Esophagus muscularis mucosa (tissue), 4 donors: Measurements from ENCODE around the gene PSTK.

Source experiments
- EP300 ChIP-seq: sonication (generic); formaldehyde crosslinking; IDR thresholded peaks from one replicate; pipeline ENCODE4 v1.6.1; 2017; ENCODE audit warnings: antibody characterized with exemption
- POLR2A ChIP-seq: fragments of 450-650 bp; IDR thresholded peaks from one replicate; pipeline ENCODE4 v1.6.1; 2017; ENCODE audit warnings: antibody characterized with exemption, moderate library complexity, mild to moderate bottlenecking, low read depth
- POLR2AphosphoS5 ChIP-seq, 2 donors: sonication (generic); formaldehyde crosslinking; IDR thresholded peaks; one replicate each; pipeline ENCODE4 v1.6.1; 2017; ENCODE audit warnings: antibody characterized with exemption in 2 of 2
- TF ChIP-seq, protein P1 (sequence below), 3 experiments: fragments of 200-600 bp in 2 of 3; fragments of 450-650 bp in 1 of 3; sonication (generic) in 2 of 3; IDR thresholded peaks; one replicate each; pipeline ENCODE4 v1.5.1; 2017 to 2019; ENCODE audit warnings: antibody characterized with exemption in 3 of 3, mild to moderate bottlenecking in 2 of 3, moderate library complexity in 1 of 3

DNA sequence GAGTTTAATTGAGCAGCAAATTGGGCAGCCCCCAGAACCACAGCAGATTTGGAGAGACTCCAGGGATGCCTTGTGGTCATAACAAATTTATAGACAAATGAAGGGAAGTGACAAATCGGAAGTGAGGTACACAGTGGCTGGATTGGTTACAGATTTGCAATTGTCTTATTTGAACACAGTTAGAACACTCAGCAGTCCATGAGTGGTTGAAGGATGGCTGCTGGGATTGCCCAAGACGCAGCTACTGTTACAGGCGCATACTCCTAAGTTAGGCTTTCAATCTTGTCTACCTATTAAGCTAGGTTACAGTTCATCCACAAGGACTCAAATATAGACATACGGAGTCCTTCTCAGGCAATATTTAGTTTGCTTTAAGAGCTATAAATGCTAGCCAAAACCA, 36.0 kb downstream of the PSTK start:
- TF ChIP-seq, protein P1, sequence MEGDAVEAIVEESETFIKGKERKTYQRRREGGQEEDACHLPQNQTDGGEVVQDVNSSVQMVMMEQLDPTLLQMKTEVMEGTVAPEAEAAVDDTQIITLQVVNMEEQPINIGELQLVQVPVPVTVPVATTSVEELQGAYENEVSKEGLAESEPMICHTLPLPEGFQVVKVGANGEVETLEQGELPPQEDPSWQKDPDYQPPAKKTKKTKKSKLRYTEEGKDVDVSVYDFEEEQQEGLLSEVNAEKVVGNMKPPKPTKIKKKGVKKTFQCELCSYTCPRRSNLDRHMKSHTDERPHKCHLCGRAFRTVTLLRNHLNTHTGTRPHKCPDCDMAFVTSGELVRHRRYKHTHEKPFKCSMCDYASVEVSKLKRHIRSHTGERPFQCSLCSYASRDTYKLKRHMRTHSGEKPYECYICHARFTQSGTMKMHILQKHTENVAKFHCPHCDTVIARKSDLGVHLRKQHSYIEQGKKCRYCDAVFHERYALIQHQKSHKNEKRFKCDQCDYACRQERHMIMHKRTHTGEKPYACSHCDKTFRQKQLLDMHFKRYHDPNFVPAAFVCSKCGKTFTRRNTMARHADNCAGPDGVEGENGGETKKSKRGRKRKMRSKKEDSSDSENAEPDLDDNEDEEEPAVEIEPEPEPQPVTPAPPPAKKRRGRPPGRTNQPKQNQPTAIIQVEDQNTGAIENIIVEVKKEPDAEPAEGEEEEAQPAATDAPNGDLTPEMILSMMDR (IDR thresholded peaks at IDR 0.05): no peak
- TF ChIP-seq POLR2A: no peak
- no peak for TF ChIP-seq POLR2AphosphoS5 (IDR thresholded peaks at IDR 0.05)
- TF ChIP-seq EP300: no peak
